ENCODE results near the gene HSH2D.

- TF ChIP-seq CTCF (IDR thresholded peaks at IDR 0.05; ENCODE audit: poor library complexity) (no peak), EZH2 (IDR thresholded peaks at IDR 0.05; ENCODE audit: borderline replicate concordance) (no peak), EZH2phosphoT487 (IDR thresholded peaks at IDR 0.05; ENCODE audit: low read depth, severe bottlenecking, unreplicated experiment) (no peak)
Measured at GRCh38 chr19:16133818-16134217, 9.7 kb upstream of the HSH2D start.
